LNCaP clone FGC (cell line): ENCODE measurements around the gene ELAVL3.

ENCODE experiments used
- DNase-seq: peaks from one replicate; pipeline ENCODE4 v3.0.0-alpha.2; 2011; ENCODE audit warnings: low read depth
- H3K4me3 ChIP-seq: 2 replicates; pipeline ENCODE4 v1.5.1; 2011; ENCODE audit warnings: mild to moderate bottlenecking, low read depth, low read length, control low read depth
- TF ChIP-seq, protein P1 (sequence below): IDR thresholded peaks from 2 replicates; pipeline ENCODE4 v1.5.1; 2012; ENCODE audit warnings: mild to moderate bottlenecking; ENCODE audit not compliant: control insufficient read depth, insufficient read depth; ENCODE audit errors: extremely low read depth

ELAVL3 gene

DNA sequence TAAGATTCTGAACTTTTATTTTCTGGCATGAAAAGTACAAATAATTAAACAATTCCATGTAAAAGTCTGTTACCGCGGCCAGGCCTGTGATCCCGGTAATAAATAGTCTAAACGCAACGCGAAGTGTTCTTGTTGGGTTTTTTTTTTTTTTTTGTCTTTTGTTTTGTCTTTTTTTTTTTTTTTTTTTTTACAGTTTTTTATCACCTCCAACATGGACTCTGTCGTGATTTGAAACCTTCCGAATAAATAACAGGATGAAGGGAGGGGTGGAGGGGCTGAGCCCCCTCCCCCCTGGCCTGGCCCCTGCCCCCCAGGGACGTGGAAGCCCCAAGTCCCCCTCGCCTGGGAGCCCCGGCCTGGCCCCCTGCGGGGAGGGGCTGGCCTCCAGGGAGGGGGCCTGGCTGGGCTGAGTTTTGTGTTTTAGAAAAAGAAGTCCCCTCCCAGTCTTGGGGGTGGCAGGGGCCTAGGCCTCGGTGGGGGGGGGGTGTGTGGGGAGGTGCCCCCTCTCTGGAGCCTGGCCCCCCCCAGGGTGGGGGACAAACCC, 29.4 kb downstream of the ELAVL3 start:
- TF ChIP-seq, protein P1, sequence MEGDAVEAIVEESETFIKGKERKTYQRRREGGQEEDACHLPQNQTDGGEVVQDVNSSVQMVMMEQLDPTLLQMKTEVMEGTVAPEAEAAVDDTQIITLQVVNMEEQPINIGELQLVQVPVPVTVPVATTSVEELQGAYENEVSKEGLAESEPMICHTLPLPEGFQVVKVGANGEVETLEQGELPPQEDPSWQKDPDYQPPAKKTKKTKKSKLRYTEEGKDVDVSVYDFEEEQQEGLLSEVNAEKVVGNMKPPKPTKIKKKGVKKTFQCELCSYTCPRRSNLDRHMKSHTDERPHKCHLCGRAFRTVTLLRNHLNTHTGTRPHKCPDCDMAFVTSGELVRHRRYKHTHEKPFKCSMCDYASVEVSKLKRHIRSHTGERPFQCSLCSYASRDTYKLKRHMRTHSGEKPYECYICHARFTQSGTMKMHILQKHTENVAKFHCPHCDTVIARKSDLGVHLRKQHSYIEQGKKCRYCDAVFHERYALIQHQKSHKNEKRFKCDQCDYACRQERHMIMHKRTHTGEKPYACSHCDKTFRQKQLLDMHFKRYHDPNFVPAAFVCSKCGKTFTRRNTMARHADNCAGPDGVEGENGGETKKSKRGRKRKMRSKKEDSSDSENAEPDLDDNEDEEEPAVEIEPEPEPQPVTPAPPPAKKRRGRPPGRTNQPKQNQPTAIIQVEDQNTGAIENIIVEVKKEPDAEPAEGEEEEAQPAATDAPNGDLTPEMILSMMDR = no peak
- no peak for DNase-seq
- H3K4me3 ChIP-seq = no peak overlapping the region

DNA sequence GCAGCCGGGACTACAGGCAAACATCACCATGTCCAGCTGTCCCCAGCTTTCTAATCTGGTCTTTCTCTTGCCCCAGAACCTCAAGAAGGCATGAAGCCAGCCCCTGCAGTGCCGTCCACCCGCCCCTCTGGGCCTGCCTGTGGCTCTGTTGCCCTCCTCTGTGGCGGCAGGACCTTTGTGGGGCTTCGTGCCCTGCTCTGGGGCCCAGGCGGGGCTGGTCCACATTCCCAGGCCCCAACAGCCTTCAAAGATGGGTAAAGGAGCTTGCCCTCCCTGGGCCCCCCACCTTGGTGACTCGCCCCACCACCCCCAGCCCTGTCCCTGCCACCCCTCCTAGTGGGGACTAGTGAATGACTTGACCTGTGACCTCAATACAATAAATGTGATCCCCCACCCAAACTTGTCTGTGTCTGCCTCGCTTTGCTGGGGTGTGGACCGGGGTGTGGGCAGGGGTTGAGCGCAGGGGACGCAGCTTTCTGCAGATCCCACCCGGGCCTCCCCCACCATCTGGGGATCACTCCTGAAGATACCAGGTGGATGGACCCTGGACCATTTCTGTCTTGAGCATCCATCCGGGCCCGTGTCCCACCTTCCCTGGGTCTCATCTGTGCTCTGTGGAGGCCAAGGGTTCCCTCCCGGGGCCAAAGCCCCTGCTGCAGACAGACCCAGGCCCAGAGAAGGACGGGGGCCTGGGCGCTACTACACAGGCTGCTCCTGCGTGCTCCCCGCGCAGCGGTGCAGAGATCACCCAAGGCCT, 30.1 kb downstream of the ELAVL3 start:
- H3K4me3 ChIP-seq = no peak overlapping the region
- TF ChIP-seq, protein P1 = no peak
- no peak for DNase-seq

DNA sequence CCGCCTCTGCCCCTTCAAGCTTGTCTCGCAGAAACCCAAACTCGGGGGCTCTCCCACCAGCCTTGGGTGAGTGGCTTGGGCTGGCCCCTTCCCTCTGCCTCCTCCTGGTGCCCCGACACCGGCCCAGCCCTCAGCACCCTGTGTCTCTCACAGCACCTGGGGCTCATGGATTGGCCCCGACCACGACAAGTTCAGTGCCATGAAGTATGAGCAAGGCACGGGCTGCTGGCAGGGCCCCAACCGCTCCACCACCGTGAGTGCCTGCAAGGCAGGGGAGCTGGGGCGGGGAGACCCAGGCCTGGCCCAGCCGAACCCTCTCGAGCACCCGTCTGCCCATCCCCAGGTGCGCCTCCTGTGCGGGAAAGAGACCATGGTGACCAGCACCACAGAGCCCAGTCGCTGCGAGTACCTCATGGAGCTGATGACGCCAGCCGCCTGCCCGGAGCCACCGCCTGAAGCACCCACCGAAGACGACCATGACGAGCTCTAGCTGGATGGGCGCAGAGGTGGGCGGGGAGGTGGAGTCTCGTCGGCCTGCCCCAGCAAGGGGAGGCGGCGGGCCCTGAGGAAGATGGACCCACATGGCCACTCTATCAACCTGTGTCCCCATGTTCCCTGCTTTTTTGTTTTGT, 31.8 kb downstream of the ELAVL3 start:
- no peak overlapping the region for H3K4me3 ChIP-seq
- TF ChIP-seq, protein P1 = no peak
- no peak for DNase-seq

DNA sequence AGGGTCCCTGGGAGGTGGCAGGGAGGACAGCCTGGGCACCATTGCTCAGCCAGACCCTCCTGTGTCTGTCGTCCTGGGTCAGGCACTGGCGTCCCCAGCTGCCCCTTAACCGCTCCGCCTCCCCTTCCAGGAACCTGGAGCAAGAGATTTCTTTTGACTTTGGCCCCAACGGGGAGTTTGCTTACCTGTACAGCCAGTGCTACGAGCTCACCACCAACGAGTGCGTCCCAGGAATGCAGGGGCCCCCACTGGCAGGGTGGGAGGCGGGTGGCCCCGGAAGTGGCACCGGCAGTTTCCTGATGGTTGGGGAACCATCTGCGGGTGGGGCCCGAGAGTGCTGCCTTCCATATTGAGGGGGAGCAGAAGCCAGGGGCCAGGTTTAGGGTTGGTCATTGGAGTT, 32.4 kb downstream of the ELAVL3 start:
- TF ChIP-seq, protein P1 = no peak
- H3K4me3 ChIP-seq = no peak overlapping the region
- DNase-seq = no peak

DNA sequence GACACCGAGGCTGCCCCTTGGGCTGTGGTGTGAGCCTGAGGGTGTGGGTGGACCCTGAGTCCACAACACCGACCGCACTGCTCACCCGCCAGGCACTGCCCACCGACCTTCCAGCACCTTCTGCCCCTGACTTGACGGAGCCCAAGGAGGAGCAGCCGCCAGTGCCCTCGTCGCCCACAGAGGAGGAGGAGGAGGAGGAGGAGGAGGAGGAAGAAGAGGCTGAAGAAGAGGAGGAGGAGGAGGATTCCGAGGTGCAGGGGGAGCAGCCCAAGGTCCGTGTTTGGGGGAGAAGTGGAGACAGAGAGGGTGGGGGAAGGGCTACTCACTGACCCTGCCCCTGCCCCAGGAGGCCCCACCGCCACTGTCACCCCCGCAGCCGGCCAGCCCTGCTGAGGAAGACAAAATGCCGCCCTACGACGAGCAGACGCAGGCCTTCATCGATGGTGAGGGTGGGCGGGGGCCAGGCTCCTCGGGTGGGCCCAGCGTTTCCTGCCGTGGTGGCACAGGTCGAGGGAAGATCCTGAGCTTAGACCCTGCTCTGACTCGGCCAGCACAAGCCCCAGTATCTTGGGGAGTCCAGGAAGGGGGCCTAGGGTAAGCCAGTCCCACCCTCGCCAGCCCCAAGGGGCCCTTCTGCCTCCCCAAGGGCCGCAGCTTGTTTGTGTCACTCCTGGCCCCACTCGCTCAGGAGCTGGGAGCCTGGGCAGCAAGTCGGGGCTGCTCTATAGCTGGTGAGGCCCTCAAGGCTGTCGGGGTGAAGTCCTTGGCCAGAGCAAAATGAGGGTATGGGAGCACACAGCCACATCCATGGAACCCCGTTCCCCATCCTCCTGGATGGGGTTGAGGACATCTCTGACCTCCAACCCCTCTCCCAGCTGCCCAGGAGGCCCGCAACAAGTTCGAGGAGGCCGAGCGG, 33.2 kb downstream of the ELAVL3 start:
- no peak for DNase-seq
- no peak overlapping the region for H3K4me3 ChIP-seq
- TF ChIP-seq, protein P1 = no peak

DNA sequence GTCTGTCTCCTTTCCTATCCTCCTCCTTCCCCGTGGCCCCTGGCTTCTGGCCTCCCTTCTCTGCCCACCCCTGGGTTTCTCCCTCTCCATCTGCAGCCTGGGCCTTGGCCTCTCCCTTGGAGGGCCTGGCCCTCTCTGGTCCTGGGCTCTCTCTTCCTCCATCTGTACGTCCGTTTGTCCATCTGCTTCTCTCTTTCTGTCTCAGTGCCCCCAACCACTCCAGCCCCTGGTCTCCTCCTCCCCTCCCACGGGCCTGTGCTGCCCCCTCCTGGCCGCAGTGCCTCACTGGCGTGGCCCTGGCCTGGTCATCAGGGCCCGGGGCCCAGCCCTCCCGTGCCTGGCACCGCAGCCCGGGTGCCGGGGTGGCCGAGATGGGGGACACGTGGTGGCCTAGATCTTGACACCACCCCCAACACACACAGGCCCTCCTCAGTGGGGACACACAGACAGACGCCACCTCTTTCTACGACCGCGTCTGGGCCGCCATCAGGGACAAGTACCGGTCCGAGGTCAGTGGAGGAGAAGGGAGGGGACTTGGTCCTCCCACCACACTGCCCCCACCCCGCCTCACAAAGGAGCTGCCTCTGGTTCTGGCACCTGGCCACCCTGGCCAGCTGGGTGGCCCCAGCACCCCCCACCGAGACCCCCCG, 34.1 kb downstream of the ELAVL3 start:
- TF ChIP-seq, protein P1 = peak; percentile 95
- DNase-seq = no peak
- no peak overlapping the region for H3K4me3 ChIP-seq
